CD14-positive monocyte (primary cell): ENCODE measurements around the gene ALDH4A1. TPM values are rescaled to one million over a fixed set of nuclear protein-coding genes. Genes with fewer than 3 reads are reported as not detected.
A peak's percentile ranks its signal among the peaks of the same experiment; 100 is the strongest.

Experiments
- DNase-seq, 3 donors: peaks; one replicate each; pipeline ENCODE4 v3.0.0-alpha.2; 2011 to 2022
- H2AFZ ChIP-seq: 2 replicates; pipeline ENCODE4 v1.6.0; 2012; ENCODE audit warnings: mild to moderate bottlenecking, low read depth, low read length, inconsistent platforms; ENCODE audit not compliant: insufficient read depth, poor library complexity, severe bottlenecking
- H3K27ac ChIP-seq, 2 donors: 1 replicate in 1 of 2; 2 replicates in 1 of 2; pipeline ENCODE4 v1.5.1; 2012 to 2013; ENCODE audit warnings: low read length in 2 of 2, control low read depth in 1 of 2, inconsistent platforms in 1 of 2, low read depth in 1 of 2, mild to moderate bottlenecking in 1 of 2
- H3K27me3 ChIP-seq, 2 donors: one replicate each; pipeline versions ENCODE4 v1.6.0 to v1.6.1; 2011 to 2013; ENCODE audit warnings: low read length in 2 of 2; ENCODE audit not compliant: control insufficient read depth in 2 of 2, insufficient read depth in 2 of 2
- H3K36me3 ChIP-seq, 2 donors: replicated peaks in 1 of 2; 1 replicate in 1 of 2; 2 replicates in 1 of 2; pipeline versions ENCODE4 v1.5.1 to v1.6.1; 2012 to 2013; ENCODE audit warnings: low read length in 2 of 2, control low read depth in 1 of 2, inconsistent platforms in 1 of 2, mild to moderate bottlenecking in 1 of 2; ENCODE audit not compliant: insufficient read depth in 2 of 2, control insufficient read depth in 1 of 2
- H3K4me1 ChIP-seq, 2 donors: 1 replicate in 1 of 2; 2 replicates in 1 of 2; pipeline versions ENCODE4 v1.5.1 to v1.6.1; 2012 to 2013; ENCODE audit warnings: low read length in 2 of 2, control low read depth in 1 of 2, inconsistent platforms in 1 of 2, mild to moderate bottlenecking in 1 of 2, moderate library complexity in 1 of 2; ENCODE audit not compliant: insufficient read depth in 2 of 2, control insufficient read depth in 1 of 2
- H3K4me2 ChIP-seq: replicated peaks from 2 replicates; pipeline ENCODE3; 2012; ENCODE audit warnings: low read length, moderate library complexity, mild to moderate bottlenecking; ENCODE audit not compliant: poor library complexity, severe bottlenecking; ENCODE audit errors: extremely low read depth
- H3K4me3 ChIP-seq, 3 experiments: fragments of 200-600 bp in 1 of 3; sonication (generic) in 1 of 3; replicated peaks in 1 of 3; 1 replicate in 2 of 3; 2 replicates in 1 of 3; pipeline ENCODE4 v1.5.1; 2011 to 2013; ENCODE audit warnings: low read length in 3 of 3, mild to moderate bottlenecking in 3 of 3, control low read depth in 2 of 3, low read depth in 2 of 3, inconsistent platforms in 1 of 3, moderate library complexity in 1 of 3
- H3K79me2 ChIP-seq: 2 replicates; pipeline ENCODE4 v1.6.0; 2012; ENCODE audit warnings: mild to moderate bottlenecking, control low read depth, inconsistent platforms, low read length, moderate library complexity; ENCODE audit not compliant: insufficient read depth
- H3K9ac ChIP-seq: 2 replicates; pipeline ENCODE4 v1.6.0; 2017; ENCODE audit warnings: low read length, mild to moderate bottlenecking; ENCODE audit not compliant: insufficient read depth, poor library complexity, severe bottlenecking
- H3K9me3 ChIP-seq, 2 donors: replicated peaks in 1 of 2; 1 replicate in 1 of 2; 2 replicates in 1 of 2; pipeline versions ENCODE4 v1.5.1 to v1.6.1; 2012 to 2013; ENCODE audit warnings: low read length in 2 of 2, control low read depth in 1 of 2; ENCODE audit not compliant: control insufficient read depth in 1 of 2, insufficient read depth in 1 of 2
- H4K20me1 ChIP-seq: 2 replicates; pipeline ENCODE4 v1.6.0; 2012; ENCODE audit warnings: mild to moderate bottlenecking, low read length, control low read depth, moderate library complexity; ENCODE audit not compliant: insufficient read depth
- H3K27ac Mint-ChIP-seq, 7 donors: one replicate each; pipeline ENCODE4 v1.8.0; 2020; ENCODE audit warnings: mild to moderate bottlenecking in 7 of 7, mixed read lengths in 7 of 7, moderate library complexity in 6 of 7, inconsistent platforms in 2 of 7
- H3K27me3 Mint-ChIP-seq, 3 donors: one replicate each; pipeline ENCODE4 v1.8.0; 2021 to 2022; ENCODE audit warnings: low read depth in 3 of 3, mild to moderate bottlenecking in 3 of 3, mixed read lengths in 3 of 3, moderate library complexity in 3 of 3, inconsistent platforms in 1 of 3
- H3K36me3 Mint-ChIP-seq, 2 donors: one replicate each; pipeline ENCODE4 v1.8.0; 2020; ENCODE audit warnings: mixed read lengths in 2 of 2, inconsistent platforms in 1 of 2, mild to moderate bottlenecking in 1 of 2
- H3K4me1 Mint-ChIP-seq: one replicate; pipeline ENCODE4 v1.8.0; 2020; ENCODE audit warnings: mild to moderate bottlenecking, mixed read lengths
- H3K4me3 Mint-ChIP-seq, 2 donors: one replicate each; pipeline ENCODE4 v1.8.0; 2020; ENCODE audit warnings: mild to moderate bottlenecking in 2 of 2, mixed read lengths in 2 of 2, moderate library complexity in 1 of 2
- H3K9me3 Mint-ChIP-seq, 7 donors: one replicate each; pipeline ENCODE4 v1.8.0; 2020 to 2022; ENCODE audit warnings: mixed read lengths in 7 of 7, mild to moderate bottlenecking in 6 of 7, moderate library complexity in 6 of 7, inconsistent platforms in 2 of 7
- CTCF ChIP-seq: fragments of 200-600 bp; IDR thresholded peaks from one replicate; pipeline ENCODE4 v1.8.0; 2022; ENCODE audit warnings: antibody characterized with exemption, mild to moderate bottlenecking
- WGBS: methylation state at CpG from one replicate; pipeline ENCODE4 v1.1.5; 2013; ENCODE audit warnings: missing lambda C conversion rate; ENCODE audit not compliant: insufficient coverage; 5-methylcytosine and 5-hydroxymethylcytosine counted together
- intact Hi-C, 2 donors: fragments of 100-400 bp; cut with micrococcal nuclease; formaldehyde crosslinking; loops; one replicate each; pipeline versions ENCODE4 v1.15.0 to v1.15.1; 2023
- polyA plus RNA-seq, 3 donors: library from polyadenylated mRNA; depleted of rRNA in 1 of 3; unstranded in 2 of 3; stranded (reverse) in 1 of 3; fragments of 300-500 nt in 2 of 3; fragments of >200 nt in 1 of 3; fragmentation: Illumina TruSeq in 2 of 3; gene quantifications; 1 replicate in 2 of 3; 2 replicates in 1 of 3; pipeline ENCODE4 v1.2.3, GENCODE V29; 2012 to 2021

The ALDH4A1 gene
- polyA plus RNA-seq, 3 donors: 4.8 to 7.8 (median 6.1) TPM

GRCh38 chr1:18881164-18881563 is 21.2 kb downstream of the ALDH4A1 start:
- H3K27ac Mint-ChIP-seq: no peak overlapping the region
- Histone ChIP-seq H3K9me3 (no peaks in the 10 kb centered on the region), H3K36me3 (peaks cover 33 to 44% of the 10 kb centered on the region in 2 donors), H3K27ac (no peak overlapping the region), H3K27me3 (no peaks in the 10 kb centered on the region), H3K4me3 (no peak overlapping the region), H2AFZ (no peak overlapping the region), H3K4me1 (no peaks in the 10 kb centered on the region), H3K79me2 (no peaks in the 10 kb centered on the region), H3K4me2 (no peak overlapping the region), H4K20me1 (no peaks in the 10 kb centered on the region), H3K9ac (no peak overlapping the region)
- H3K4me1 Mint-ChIP-seq: no peaks in the 10 kb centered on the region
- DNase-seq: no peak
- no peak overlapping the region for H3K4me3 Mint-ChIP-seq
- no peaks in the 10 kb centered on the region for H3K27me3 Mint-ChIP-seq
- 100% methylated on average over 1 of the region's 2 CpGs for WGBS
- no peak for TF ChIP-seq CTCF
- intact Hi-C loops: no loop called here
- peaks cover 0 to 4% (median 0%) of the 10 kb centered on the region in 7 donors for H3K9me3 Mint-ChIP-seq
- peaks cover 42 to 65% of the 10 kb centered on the region in 2 donors for H3K36me3 Mint-ChIP-seq

GRCh38 chr1:18880585-18880984 is 21.8 kb downstream of the ALDH4A1 start:
- Histone ChIP-seq H4K20me1 (no peaks in the 10 kb centered on the region), H3K79me2 (no peaks in the 10 kb centered on the region), H3K4me1 (no peaks in the 10 kb centered on the region), H3K27ac (no peak overlapping the region), H3K36me3 (peaks cover 30 to 43% of the 10 kb centered on the region in 2 donors), H2AFZ (no peak overlapping the region), H3K9ac (no peak overlapping the region), H3K27me3 (no peaks in the 10 kb centered on the region), H3K9me3 (no peaks in the 10 kb centered on the region), H3K4me2 (no peak overlapping the region), H3K4me3 (no peak overlapping the region)
- Mint-ChIP-seq H3K36me3 (peaks cover 39 to 64% of the 10 kb centered on the region in 2 donors), H3K4me3 (no peak overlapping the region), H3K9me3 (no peaks in the 10 kb centered on the region), H3K4me1 (no peaks in the 10 kb centered on the region), H3K27ac (peak overlapping the region in 2 of 7 donors; percentile 8 to 32), H3K27me3 (no peaks in the 10 kb centered on the region)
- no peak for DNase-seq
- intact Hi-C loops: no loop called here
- no peak for TF ChIP-seq CTCF
- WGBS: 86% methylated on average over 1 of the region's 1 CpG
